Stimulated activated CD4-positive, alpha-beta T cell treated with anti-CD3 and anti-CD28 coated beads, Interleukin-12 subunit alpha, Interleukin-12 subunit beta, amount 100 ng/mL, for 4 hours (primary cell): ENCODE results near the gene PHACTR3.

ENCODE experiments used
- DNase-seq: peaks from one replicate; pipeline ENCODE4 v3.0.0-alpha.2; 2020

The PHACTR3 gene

GRCh38 chr20:59822291-59823029, 218.1 kb downstream of the PHACTR3 start:
- DNase-seq, result no peak

GRCh38 chr20:59823030-59823423, 218.7 kb downstream of the PHACTR3 start:
- DNase-seq, result no peak

- DNase-seq, result no peak
Observed at GRCh38 chr20:59823491-59824259, 219.3 kb downstream of the PHACTR3 start.

- no peak for DNase-seq
Observed at GRCh38 chr20:59824711-59825562, 220.6 kb downstream of the PHACTR3 start.

- DNase-seq, result no peak
Observed at GRCh38 chr20:59825563-59825920, 221.2 kb downstream of the PHACTR3 start.

- DNase-seq, result no peak
Observed at GRCh38 chr20:59825944-59826759, 221.8 kb downstream of the PHACTR3 start.

- no peak for DNase-seq
Observed at GRCh38 chr20:59827138-59828056, 223.1 kb downstream of the PHACTR3 start.

GRCh38 chr20:59828125-59829053, 224.0 kb downstream of the PHACTR3 start:
- DNase-seq, result no peak

GRCh38 chr20:59829054-59829785, 224.9 kb downstream of the PHACTR3 start:
- no peak for DNase-seq

- no peak for DNase-seq
Observed at GRCh38 chr20:59829786-59830664, 225.7 kb downstream of the PHACTR3 start.

- DNase-seq, result no peak
Observed at GRCh38 chr20:59830665-59831023, 226.3 kb downstream of the PHACTR3 start.

- DNase-seq, result no peak
Observed at GRCh38 chr20:59831024-59831915, 226.9 kb downstream of the PHACTR3 start.

GRCh38 chr20:59831916-59832270, 227.6 kb downstream of the PHACTR3 start:
- DNase-seq, result no peak

GRCh38 chr20:59832406-59833363, 228.3 kb downstream of the PHACTR3 start:
- no peak for DNase-seq

GRCh38 chr20:59835057-59835447, 230.7 kb downstream of the PHACTR3 start:
- no peak for DNase-seq
